Measurements from ENCODE around the gene PTTG1IP.

PTTG1IP gene

GRCh38 chr21:44817914-44818639 is 55.4 kb downstream of the PTTG1IP start, which contains the start of gene SUMO3:
SUMO3 (minus strand) TSS chr21:44818062; CDS start chr21:44817968, 94 bp downstream.
- peak; percentile 88 for DNase-seq

DNA sequence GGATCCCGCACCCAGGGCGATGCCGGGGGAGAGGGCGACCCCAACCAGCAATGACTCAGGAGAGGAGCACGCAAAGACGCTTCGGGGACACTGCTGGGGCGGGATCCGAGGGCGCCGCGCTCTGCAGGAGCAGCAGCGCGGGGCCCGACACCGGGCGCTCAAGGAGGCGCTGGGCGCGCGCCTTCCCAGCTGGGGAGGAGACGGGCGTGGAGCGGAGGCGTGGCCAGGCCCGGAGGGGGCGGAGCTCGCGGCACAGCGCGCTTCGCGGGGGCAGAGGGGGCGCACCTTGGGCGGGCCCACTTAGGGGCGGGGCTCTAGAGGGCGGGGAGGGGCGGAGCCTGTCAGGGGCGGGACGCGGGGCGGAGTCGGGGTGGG is 56.0 kb downstream of the PTTG1IP start:
- DNase-seq, result peak; percentile 91

- peak; percentile 33 for DNase-seq
Measured at GRCh38 chr21:44816761-44817505, 56.6 kb downstream of the PTTG1IP start.

DNA sequence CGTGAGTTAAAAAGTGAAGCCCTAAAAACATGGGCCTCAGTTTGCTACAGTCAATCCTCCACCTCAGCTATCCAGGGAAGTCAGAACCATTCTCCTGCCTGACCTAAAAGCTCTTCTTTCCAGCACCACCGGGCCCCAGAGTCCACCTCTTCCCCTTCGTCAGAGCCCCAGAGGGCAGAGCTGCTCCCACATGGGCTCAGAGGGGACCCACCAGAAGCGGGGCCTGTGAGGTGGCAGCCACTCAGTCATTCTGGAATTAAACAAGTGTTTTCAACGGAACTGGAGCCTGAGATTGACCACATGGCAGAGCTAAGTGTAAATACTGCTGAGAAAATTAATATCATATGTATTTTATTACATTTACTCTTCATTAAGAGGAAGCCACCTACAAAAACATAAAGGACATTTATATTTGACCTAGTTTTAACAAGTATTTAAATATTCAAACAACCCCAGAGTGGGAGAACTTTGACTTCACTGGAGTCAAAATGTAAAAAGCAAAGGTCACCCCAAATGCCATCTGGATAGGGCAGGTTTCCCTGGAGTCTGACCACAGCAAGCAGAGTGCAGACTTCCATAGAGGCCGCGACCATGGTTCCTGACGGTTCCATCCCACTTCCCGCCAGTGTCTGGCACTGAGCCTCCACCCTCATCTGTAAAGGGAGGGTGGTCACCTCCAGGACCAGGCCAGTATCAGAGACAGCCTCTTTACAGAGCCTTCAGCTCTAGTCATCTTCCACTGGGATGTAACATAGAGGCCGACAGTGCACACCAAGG is 57.5 kb downstream of the PTTG1IP start:
- DNase-seq, result no peak

DNA sequence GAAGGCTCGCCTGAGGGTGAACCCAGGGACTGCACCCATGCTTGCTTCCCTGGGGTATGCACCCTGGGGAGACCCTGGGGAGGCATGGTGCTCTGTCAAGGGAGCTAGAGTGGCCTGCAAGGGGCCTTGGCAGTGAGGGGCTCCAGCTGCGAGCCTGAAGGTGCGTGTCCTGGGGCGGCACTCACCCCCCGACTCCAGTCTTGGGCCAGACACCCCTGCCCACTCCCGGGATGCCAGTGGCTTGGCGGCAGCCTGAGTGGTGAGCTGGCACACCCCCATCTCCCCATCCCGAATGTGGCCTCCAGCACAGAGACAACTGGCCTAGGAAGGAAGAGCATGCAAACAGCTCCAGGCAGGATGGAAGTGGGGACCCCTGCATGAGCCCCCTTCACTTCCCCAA is 58.3 kb downstream of the PTTG1IP start:
- no peak for DNase-seq

DNA sequence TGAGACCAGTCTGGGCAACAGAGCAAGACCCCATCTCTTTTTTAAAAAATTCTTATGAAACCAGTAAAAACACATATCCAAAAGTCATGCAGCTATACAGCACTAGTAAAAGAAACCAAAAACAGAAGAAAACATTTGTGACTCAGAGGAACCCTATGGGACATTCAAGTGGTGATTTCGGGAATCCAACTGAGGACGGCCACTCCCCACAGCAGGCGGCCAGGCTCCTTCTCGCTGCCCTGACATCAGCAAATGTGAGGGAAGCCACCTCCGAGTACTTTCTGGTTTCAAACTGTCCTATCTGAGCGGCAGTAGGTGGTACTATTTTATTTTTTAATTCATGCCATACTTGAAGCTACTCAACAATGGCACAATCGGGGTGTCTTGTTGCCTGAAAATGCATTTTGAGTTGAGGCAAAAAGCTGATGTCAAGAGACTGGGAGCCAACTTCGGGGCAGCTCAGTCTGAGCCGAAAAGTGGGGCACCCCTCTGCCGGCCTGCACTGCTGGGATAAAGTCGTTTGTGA is 58.9 kb downstream of the PTTG1IP start:
- DNase-seq, result no peak

- DNase-seq, result no peak
Measured at GRCh38 chr21:44813727-44814126, 59.8 kb downstream of the PTTG1IP start.

DNA sequence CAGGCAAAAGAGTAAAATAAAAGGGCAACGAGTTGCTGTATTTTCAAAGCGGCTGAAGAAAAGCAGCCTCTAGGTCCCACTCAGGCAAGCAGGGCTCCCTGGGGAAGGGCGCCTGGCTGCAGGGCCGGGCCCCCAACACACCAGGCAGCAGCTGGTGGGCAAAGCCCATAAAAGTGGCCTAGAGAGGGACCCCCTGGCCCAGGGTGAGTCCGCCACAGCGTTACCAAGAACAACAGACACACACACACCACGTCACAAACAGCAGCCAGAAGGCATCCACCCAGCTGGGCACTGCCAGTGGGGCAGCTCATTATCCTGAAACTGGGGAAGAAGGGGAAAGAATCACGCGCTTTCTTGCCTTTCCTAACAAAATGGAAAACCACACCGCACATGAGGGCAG is 60.3 kb downstream of the PTTG1IP start:
- DNase-seq, result no peak

GRCh38 chr21:44812640-44813039 is 60.9 kb downstream of the PTTG1IP start:
- DNase-seq, result no peak

GRCh38 chr21:44810779-44811178 is 62.7 kb downstream of the PTTG1IP start:
- no peak for DNase-seq

- DNase-seq, result no peak
Measured at GRCh38 chr21:44805859-44806258, 67.6 kb downstream of the PTTG1IP start.

- DNase-seq, result no peak
Measured at GRCh38 chr21:44805226-44805625, 68.3 kb downstream of the PTTG1IP start.

- DNase-seq, result no peak
Measured at GRCh38 chr21:44804762-44805161, 68.7 kb downstream of the PTTG1IP start.

GRCh38 chr21:44803651-44804050 is 69.8 kb downstream of the PTTG1IP start:
- DNase-seq, result no peak

GRCh38 chr21:44802396-44803153 is 70.9 kb downstream of the PTTG1IP start:
- no peak for DNase-seq

- DNase-seq, result peak; percentile 91
Measured at GRCh38 chr21:44801468-44802395, 71.8 kb downstream of the PTTG1IP start, which contains the start of gene UBE2G2. UBE2G2 (minus strand) TSS chr21:44801820; CDS start chr21:44801748, 72 bp downstream.

DNA sequence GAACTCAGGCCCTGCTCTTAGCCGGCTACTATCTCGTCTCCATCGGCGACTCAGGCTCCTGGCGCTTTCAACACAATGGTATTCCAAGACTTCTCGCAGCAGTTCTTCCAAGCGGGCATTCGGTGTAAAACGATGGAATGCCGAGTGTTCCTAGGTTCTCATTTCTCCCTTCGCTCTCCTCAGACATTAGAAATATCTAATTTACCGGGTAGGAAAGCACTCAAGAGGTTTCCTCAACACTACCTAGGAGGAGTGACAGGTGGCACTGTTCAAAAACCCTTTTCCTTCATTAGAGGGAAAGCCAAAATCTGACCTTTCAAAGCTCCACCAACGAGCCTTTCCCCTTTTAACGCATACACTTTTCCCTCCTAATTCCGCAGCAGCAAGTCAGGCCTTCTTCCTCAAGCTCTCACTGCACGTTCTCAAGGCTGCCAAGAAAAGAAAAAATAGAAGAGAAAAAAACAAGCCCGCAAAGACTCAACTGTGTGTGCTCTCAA is 72.5 kb downstream of the PTTG1IP start:
- no peak for DNase-seq

GRCh38 chr21:44800103-44800502 is 73.4 kb downstream of the PTTG1IP start:
- DNase-seq, result no peak

GRCh38 chr21:44799646-44800045 is 73.8 kb downstream of the PTTG1IP start:
- DNase-seq, result no peak
